ENCODE results near the gene STEAP3.

DNA sequence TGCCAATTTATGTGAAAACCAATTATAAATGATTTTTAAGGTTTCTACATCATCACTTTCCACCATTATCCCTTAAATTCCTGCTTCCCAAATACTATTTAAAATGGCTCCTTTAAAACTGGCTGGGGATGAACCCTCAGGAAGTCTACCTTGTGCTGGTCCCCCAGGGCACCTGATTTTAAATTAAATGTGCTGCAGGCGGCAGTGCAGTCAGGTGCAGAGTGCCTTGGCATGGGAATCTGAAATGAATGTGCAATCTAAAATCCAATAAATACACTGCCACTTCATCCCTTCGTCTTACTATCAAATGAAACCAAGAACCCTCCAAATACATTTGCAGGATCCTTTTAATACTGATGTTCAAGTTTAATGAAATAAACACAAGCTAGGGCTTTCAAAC lies 81.2 kb downstream of the STEAP3 start:
- TF ChIP-seq, protein P1, sequence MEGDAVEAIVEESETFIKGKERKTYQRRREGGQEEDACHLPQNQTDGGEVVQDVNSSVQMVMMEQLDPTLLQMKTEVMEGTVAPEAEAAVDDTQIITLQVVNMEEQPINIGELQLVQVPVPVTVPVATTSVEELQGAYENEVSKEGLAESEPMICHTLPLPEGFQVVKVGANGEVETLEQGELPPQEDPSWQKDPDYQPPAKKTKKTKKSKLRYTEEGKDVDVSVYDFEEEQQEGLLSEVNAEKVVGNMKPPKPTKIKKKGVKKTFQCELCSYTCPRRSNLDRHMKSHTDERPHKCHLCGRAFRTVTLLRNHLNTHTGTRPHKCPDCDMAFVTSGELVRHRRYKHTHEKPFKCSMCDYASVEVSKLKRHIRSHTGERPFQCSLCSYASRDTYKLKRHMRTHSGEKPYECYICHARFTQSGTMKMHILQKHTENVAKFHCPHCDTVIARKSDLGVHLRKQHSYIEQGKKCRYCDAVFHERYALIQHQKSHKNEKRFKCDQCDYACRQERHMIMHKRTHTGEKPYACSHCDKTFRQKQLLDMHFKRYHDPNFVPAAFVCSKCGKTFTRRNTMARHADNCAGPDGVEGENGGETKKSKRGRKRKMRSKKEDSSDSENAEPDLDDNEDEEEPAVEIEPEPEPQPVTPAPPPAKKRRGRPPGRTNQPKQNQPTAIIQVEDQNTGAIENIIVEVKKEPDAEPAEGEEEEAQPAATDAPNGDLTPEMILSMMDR (IDR thresholded peaks at IDR 0.05) = no peak
- no peak for TF ChIP-seq POLR2A (IDR thresholded peaks at IDR 0.05)
